Skeletal muscle satellite cell (primary cell): Measurements from ENCODE around the gene BCL10.

Source experiments
- H3K27me3 ChIP-seq: 2 replicates; pipeline ENCODE4 v1.7.0; 2013; ENCODE audit warnings: low read length; ENCODE audit not compliant: control insufficient read depth, insufficient read depth
- H3K36me3 ChIP-seq: 2 replicates; pipeline ENCODE4 v1.7.0; 2013; ENCODE audit warnings: mild to moderate bottlenecking, control low read depth, low read length; ENCODE audit not compliant: insufficient read depth
- H3K4me1 ChIP-seq: 2 replicates; pipeline ENCODE4 v1.7.0; 2013; ENCODE audit warnings: low read length; ENCODE audit not compliant: control insufficient read depth, insufficient read depth
- H3K4me2 ChIP-seq: 2 replicates; pipeline ENCODE4 v1.7.0; 2013; ENCODE audit warnings: mild to moderate bottlenecking, low read length
- H3K4me3 ChIP-seq: 2 replicates; pipeline ENCODE4 v1.7.0; 2013; ENCODE audit warnings: low read length
- H3K9ac ChIP-seq: 2 replicates; pipeline ENCODE4 v1.7.0; 2013; ENCODE audit warnings: mild to moderate bottlenecking, low read depth, low read length, moderate library complexity
- H3K9me3 ChIP-seq: replicated peaks from 2 replicates; pipeline ENCODE4 v1.7.0; 2013; ENCODE audit warnings: mild to moderate bottlenecking, control low read depth, low read length

The BCL10 gene

GRCh38 chr1:85279458-85280080 is 3.1 kb upstream of the BCL10 start:
- peak overlapping the region; percentile 63 for H3K9ac ChIP-seq
- H3K4me2 ChIP-seq, result peak overlapping the region; percentile 83
- no peaks in the 10 kb centered on the region for H3K9me3 ChIP-seq
- H3K4me3 ChIP-seq, result peak overlapping the region; percentile 57
- peaks cover 22% of the 10 kb centered on the region for H3K4me1 ChIP-seq
- no peaks in the 10 kb centered on the region for H3K36me3 ChIP-seq
- no peaks in the 10 kb centered on the region for H3K27me3 ChIP-seq

- Histone ChIP-seq H3K9me3 (no peaks in the 10 kb centered on the region), H3K36me3 (no peaks in the 10 kb centered on the region), H3K9ac (peak overlapping the region; percentile 63), H3K4me1 (peaks cover 29% of the 10 kb centered on the region), H3K4me2 (peak overlapping the region; percentile 83), H3K4me3 (peak overlapping the region; percentile 57), H3K27me3 (no peaks in the 10 kb centered on the region)
Measured at GRCh38 chr1:85278853-85279314, 2.5 kb upstream of the BCL10 start.

GRCh38 chr1:85277802-85278201 is 1.4 kb upstream of the BCL10 start:
- Histone ChIP-seq H3K4me2 (no peak overlapping the region), H3K4me3 (no peak overlapping the region), H3K9me3 (no peaks in the 10 kb centered on the region), H3K4me1 (peaks cover 33% of the 10 kb centered on the region), H3K27me3 (no peaks in the 10 kb centered on the region), H3K9ac (no peak overlapping the region), H3K36me3 (peaks cover 4% of the 10 kb centered on the region)

- peaks cover 8% of the 10 kb centered on the region for H3K36me3 ChIP-seq
- H3K27me3 ChIP-seq, result no peaks in the 10 kb centered on the region
- peak overlapping the region; percentile 90 for H3K4me2 ChIP-seq
- H3K4me3 ChIP-seq, result peak overlapping the region; percentile 97
- peak overlapping the region; percentile 97 for H3K9ac ChIP-seq
- H3K9me3 ChIP-seq, result no peaks in the 10 kb centered on the region
- peaks cover 33% of the 10 kb centered on the region for H3K4me1 ChIP-seq
Measured at GRCh38 chr1:85276978-85277639, 677 bp upstream of the BCL10 start.

GRCh38 chr1:85275701-85276214 is 674 bp downstream of the BCL10 start:
- peaks cover 33% of the 10 kb centered on the region for H3K4me1 ChIP-seq
- peak overlapping the region; percentile 82 for H3K4me2 ChIP-seq
- peaks cover 21% of the 10 kb centered on the region for H3K36me3 ChIP-seq
- peak overlapping the region; percentile 97 for H3K4me3 ChIP-seq
- peak overlapping the region; percentile 97 for H3K9ac ChIP-seq
- no peaks in the 10 kb centered on the region for H3K27me3 ChIP-seq
- H3K9me3 ChIP-seq, result no peaks in the 10 kb centered on the region

GRCh38 chr1:85274969-85275453 is 1.4 kb downstream of the BCL10 start:
- Histone ChIP-seq H3K27me3 (no peaks in the 10 kb centered on the region), H3K4me2 (peak overlapping the region; percentile 82), H3K4me1 (peaks cover 33% of the 10 kb centered on the region), H3K4me3 (peak overlapping the region; percentile 97), H3K9ac (peak overlapping the region; percentile 97), H3K36me3 (peaks cover 28% of the 10 kb centered on the region), H3K9me3 (no peaks in the 10 kb centered on the region)

- peak overlapping the region; percentile 97 for H3K4me3 ChIP-seq
- no peak overlapping the region for H3K9ac ChIP-seq
- H3K36me3 ChIP-seq, result peaks cover 43% of the 10 kb centered on the region
- H3K4me1 ChIP-seq, result peaks cover 21% of the 10 kb centered on the region
- H3K27me3 ChIP-seq, result no peaks in the 10 kb centered on the region
- peak overlapping the region; percentile 82 for H3K4me2 ChIP-seq
- H3K9me3 ChIP-seq, result no peaks in the 10 kb centered on the region
Measured at GRCh38 chr1:85273397-85273796, 3.0 kb downstream of the BCL10 start.

GRCh38 chr1:85268801-85269585 is 7.4 kb downstream of the BCL10 start:
- no peak overlapping the region for H3K4me2 ChIP-seq
- H3K9me3 ChIP-seq, result no peaks in the 10 kb centered on the region
- no peaks in the 10 kb centered on the region for H3K27me3 ChIP-seq
- H3K4me1 ChIP-seq, result peaks cover 12% of the 10 kb centered on the region
- H3K9ac ChIP-seq, result no peak overlapping the region
- H3K4me3 ChIP-seq, result no peak overlapping the region
- peaks cover 77% of the 10 kb centered on the region for H3K36me3 ChIP-seq

- Histone ChIP-seq H3K4me1 (peaks cover 11% of the 10 kb centered on the region), H3K9ac (no peak overlapping the region), H3K4me2 (no peak overlapping the region), H3K9me3 (no peaks in the 10 kb centered on the region), H3K36me3 (peaks cover 78% of the 10 kb centered on the region), H3K4me3 (no peak overlapping the region), H3K27me3 (no peaks in the 10 kb centered on the region)
Measured at GRCh38 chr1:85267313-85267712, 9.1 kb downstream of the BCL10 start.

GRCh38 chr1:85264150-85264549 is 12.3 kb downstream of the BCL10 start:
- Histone ChIP-seq H3K9ac (no peak overlapping the region), H3K4me3 (no peak overlapping the region), H3K36me3 (peaks cover 49% of the 10 kb centered on the region), H3K4me1 (peaks cover 20% of the 10 kb centered on the region), H3K27me3 (no peaks in the 10 kb centered on the region), H3K4me2 (no peak overlapping the region), H3K9me3 (no peaks in the 10 kb centered on the region)

GRCh38 chr1:85262985-85263384 is 13.4 kb downstream of the BCL10 start:
- peaks cover 23% of the 10 kb centered on the region for H3K4me1 ChIP-seq
- no peaks in the 10 kb centered on the region for H3K27me3 ChIP-seq
- H3K4me2 ChIP-seq, result no peak overlapping the region
- no peak overlapping the region for H3K4me3 ChIP-seq
- H3K9ac ChIP-seq, result no peak overlapping the region
- H3K9me3 ChIP-seq, result no peaks in the 10 kb centered on the region
- peaks cover 43% of the 10 kb centered on the region for H3K36me3 ChIP-seq
